Mucosa of rectum (tissue), 2 donors: ENCODE data around the gene CEBPZ.
"Not testable (repeated sequence)": the region's sequence is repeated elsewhere in the genome, so short reads cannot be mapped to it uniquely, and the experiment has no call there.

Source experiments
- H3K27ac ChIP-seq, 2 donors: one replicate each; pipeline ENCODE4 v1.7.0; 2013; ENCODE audit warnings: inconsistent platforms in 2 of 2, low read depth in 2 of 2, low read length in 2 of 2
- H3K27me3 ChIP-seq, 2 donors: one replicate each; pipeline ENCODE4 v1.7.0; 2013; ENCODE audit warnings: low read length in 2 of 2; ENCODE audit not compliant: control insufficient read depth in 2 of 2, insufficient read depth in 2 of 2
- H3K36me3 ChIP-seq, 2 donors: one replicate each; pipeline ENCODE4 v1.7.0; 2013; ENCODE audit warnings: low read length in 2 of 2; ENCODE audit not compliant: control insufficient read depth in 2 of 2, insufficient read depth in 2 of 2
- H3K4me1 ChIP-seq, 2 donors: one replicate each; pipeline ENCODE4 v1.7.0; 2013; ENCODE audit warnings: low read length in 2 of 2, mild to moderate bottlenecking in 1 of 2; ENCODE audit not compliant: control insufficient read depth in 2 of 2, insufficient read depth in 2 of 2
- H3K4me3 ChIP-seq, 2 donors: one replicate each; pipeline ENCODE4 v1.7.0; 2013; ENCODE audit warnings: low read length in 2 of 2
- H3K9ac ChIP-seq, 2 donors: one replicate each; pipeline ENCODE4 v1.7.0; 2013; ENCODE audit warnings: low read length in 2 of 2, low read depth in 1 of 2, mild to moderate bottlenecking in 1 of 2
- H3K9me3 ChIP-seq, 2 donors: one replicate each; pipeline ENCODE4 v1.7.0; 2013; ENCODE audit warnings: low read length in 2 of 2; ENCODE audit not compliant: control insufficient read depth in 2 of 2
- donor health status: healthy.
- donor health status: Normal muscosa, but diverticular disease.

CEBPZ gene

DNA sequence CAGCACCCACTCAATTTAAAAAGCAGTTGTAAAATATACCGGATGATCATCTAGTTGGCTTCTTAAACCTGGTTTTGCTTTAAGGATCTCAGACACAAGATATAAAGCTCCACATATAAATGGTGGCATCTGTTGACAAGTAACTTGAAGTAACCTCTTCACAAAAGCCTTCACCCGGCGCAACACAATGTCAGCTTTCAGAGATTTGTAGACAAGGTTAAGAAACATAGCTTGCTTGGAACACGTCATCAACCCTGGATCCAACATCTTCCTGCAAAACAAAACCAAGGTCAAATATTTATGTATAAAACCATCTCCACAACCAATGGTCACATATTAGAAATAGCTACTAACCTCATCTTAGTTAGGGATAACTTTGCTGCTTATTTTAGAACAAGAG lies 8.3 kb downstream of the CEBPZ start:
- Histone ChIP-seq H3K4me3 (no peak overlapping the region), H3K27ac (no peak overlapping the region), H3K9me3 (no peaks in the 10 kb centered on the region), H3K36me3 (peaks cover 50 to 55% of the 10 kb centered on the region in 2 donors), H3K4me1 (no peaks in the 10 kb centered on the region), H3K9ac (no peak overlapping the region), H3K27me3 (no peaks in the 10 kb centered on the region)

DNA sequence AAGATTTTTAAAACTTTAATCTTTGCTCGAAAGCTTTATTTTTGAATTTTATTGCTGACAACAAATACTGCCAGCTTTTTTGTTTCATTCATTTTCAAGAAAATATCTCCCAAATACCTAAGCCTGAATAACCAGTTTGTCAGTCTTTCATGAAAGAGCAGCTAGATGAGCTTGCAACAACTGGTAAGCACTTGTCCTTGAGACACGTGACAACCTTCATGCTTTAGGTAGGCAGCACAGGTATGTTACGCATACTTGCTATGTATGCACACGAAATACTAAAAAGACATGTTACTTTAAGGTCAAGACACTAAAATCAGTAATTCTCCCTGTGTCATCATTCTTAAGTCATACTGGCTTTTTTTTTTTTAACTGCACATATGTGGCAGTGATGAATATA lies 12.3 kb downstream of the CEBPZ start:
- H3K4me1 ChIP-seq = no peaks in the 10 kb centered on the region
- no peak overlapping the region for H3K4me3 ChIP-seq
- no peak overlapping the region for H3K27ac ChIP-seq
- H3K36me3 ChIP-seq = peaks cover 58 to 68% of the 10 kb centered on the region in 2 donors
- H3K9ac ChIP-seq = no peak overlapping the region
- no peaks in the 10 kb centered on the region for H3K27me3 ChIP-seq
- H3K9me3 ChIP-seq = no peaks in the 10 kb centered on the region

DNA sequence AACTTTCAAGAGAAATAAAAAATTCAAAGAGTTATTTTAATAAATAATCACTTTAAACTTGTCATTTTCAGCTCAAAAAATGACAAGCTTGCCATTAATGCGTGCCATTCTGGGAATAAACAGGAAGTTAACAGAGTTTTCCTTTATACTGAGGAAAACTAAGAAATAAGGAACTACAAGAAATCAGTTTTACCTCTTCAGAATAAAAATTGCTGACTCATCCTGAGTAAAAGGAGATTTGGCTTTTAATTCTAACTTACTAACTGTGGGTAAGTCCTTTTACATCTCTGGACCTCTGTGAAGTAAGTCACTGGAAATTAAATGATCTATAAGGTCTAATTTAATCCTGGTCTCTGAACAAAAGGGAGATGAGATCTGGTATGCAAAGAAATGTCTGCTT lies 16.1 kb downstream of the CEBPZ start:
- H3K4me1 ChIP-seq = no peaks in the 10 kb centered on the region
- no peak overlapping the region for H3K4me3 ChIP-seq
- no peak overlapping the region for H3K27ac ChIP-seq
- no peaks in the 10 kb centered on the region for H3K27me3 ChIP-seq
- H3K9ac ChIP-seq = no peak overlapping the region
- no peaks in the 10 kb centered on the region for H3K9me3 ChIP-seq
- H3K36me3 ChIP-seq = peaks cover 53 to 78% of the 10 kb centered on the region in 2 donors

DNA sequence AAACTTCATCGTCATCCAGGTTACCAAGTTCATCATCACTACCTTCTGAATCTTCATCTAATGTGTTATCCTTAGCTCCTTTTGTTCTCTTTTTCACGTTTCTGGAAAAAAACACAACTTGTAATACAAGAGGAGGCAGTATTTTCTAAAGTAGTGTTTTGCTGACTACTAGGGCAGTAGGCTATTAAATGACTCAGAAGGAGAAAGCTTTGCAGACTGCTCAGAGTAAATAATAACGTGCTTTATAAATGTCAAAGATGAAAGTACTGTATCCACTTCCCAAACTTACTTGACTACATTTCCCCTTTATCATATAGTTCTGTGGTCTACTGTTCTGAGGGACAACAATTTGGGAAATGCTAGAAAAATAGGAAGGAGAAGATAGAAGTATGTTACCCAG lies 19.5 kb downstream of the CEBPZ start:
- Histone ChIP-seq H3K4me1 (no peaks in the 10 kb centered on the region), H3K9ac (no peak overlapping the region), H3K27me3 (no peaks in the 10 kb centered on the region), H3K9me3 (no peaks in the 10 kb centered on the region), H3K4me3 (no peak overlapping the region), H3K27ac (no peak overlapping the region), H3K36me3 (peaks cover 60 to 89% of the 10 kb centered on the region in 2 donors)

DNA sequence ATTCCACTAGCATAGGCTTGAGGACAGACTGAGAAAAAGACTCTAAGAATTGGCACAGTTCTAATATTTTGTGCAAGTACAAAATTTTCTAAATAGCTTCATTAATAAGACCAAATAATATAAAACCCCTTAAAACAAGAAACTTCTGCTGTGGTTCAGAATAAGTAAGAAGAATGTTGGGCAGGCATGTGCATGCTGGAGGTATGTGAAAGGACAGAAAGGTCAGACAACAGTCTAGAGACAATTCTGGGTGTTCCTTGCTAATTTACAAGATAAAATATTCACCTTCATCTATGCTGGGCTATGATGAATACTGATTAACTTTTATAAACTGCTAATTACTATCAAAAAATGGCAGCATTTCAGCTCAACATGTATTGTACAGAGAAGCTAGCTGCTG lies 20.2 kb downstream of the CEBPZ start:
- H3K27me3 ChIP-seq = no peaks in the 10 kb centered on the region
- H3K4me1 ChIP-seq = no peaks in the 10 kb centered on the region
- no peak overlapping the region for H3K4me3 ChIP-seq
- H3K9ac ChIP-seq = no peak overlapping the region
- no peak overlapping the region for H3K27ac ChIP-seq
- H3K9me3 ChIP-seq = no peaks in the 10 kb centered on the region
- peaks cover 60 to 88% of the 10 kb centered on the region in 2 donors for H3K36me3 ChIP-seq

DNA sequence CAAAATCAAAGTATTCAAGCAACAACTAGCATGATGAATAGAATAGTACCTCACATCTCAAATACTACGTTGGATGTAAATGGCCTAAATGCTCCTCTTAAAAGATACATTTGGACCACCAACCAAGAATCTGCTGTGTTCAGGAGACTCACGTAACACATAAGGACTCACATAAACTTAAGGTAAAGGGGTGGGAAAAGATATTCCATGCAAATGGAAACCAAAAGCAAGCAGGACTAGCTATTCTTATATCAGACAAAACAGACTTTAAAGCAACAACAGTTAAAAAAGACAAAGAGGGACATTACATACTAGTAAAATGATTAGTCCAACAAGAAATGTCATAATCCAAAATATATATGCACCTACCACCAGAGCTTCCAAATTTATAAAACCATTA lies 24.6 kb downstream of the CEBPZ start:
- H3K9ac ChIP-seq, H3K27ac ChIP-seq, H3K4me3 ChIP-seq, H3K4me1 ChIP-seq, H3K9me3 ChIP-seq, H3K27me3 ChIP-seq: not testable (repeated sequence)
- peaks cover 58 to 77% of the 10 kb centered on the region in 2 donors for H3K36me3 ChIP-seq

DNA sequence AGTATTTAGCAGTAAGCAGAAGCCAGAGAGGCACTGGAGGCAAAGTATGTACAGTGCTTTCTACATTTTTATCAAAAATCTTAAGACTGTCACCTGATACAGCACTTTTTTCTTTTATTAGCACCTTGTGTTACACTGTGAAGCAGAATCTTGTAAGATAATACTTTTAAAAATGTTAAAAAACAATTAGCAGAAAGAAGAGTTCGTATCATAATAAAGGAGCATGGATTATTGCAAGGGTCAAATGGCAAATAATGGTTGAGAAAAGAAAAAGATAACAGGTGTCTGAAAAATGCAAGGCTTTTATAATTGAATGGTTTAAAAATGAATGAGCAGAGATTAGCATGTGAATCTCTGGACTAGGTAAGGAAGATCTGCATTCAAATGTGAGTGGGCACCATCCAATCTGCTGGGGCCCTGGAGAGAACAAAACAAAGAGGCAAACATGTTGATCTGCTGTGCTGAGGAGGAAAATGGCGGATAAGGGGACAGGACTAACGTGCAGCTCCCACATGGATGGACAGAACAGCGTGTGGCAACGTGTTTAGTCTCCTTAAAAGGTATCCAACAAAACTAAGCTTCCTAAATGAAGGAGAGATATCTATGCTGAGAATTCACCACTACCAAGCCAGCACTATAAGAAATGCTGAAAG lies 25.6 kb downstream of the CEBPZ start:
- Histone ChIP-seq H3K4me3 (no peak overlapping the region), H3K9ac (no peak overlapping the region), H3K4me1 (no peaks in the 10 kb centered on the region), H3K27ac (no peak overlapping the region), H3K36me3 (peaks cover 55 to 76% of the 10 kb centered on the region in 2 donors), H3K27me3 (no peaks in the 10 kb centered on the region), H3K9me3 (no peaks in the 10 kb centered on the region)

DNA sequence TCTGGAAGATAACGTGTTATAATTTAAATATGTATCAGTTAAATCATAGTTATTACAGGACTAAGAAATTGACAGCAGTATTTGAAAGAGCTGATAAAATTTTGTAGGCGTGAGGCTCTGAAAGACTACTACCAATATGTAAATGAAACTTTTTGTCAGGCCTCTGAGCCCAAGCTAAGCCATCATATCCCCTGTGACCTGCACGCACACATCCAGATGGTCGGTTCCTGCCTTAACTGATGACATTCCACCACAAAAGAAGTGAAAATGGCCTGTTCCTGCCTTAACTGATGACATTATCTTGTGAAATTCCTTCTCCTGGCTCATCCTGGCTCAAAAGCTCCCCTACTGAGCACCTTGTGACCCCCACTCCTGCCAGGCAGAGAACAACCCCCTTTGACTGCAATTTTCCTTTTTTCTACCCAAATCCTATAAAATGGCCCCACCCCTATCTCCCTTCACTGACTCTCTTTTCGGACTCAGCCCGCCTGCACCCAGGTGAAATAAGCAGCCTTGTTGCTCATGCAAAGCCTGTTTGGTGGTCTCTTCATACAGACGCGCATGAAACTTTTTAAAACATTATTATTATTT lies 26.2 kb downstream of the CEBPZ start:
- H3K4me1 ChIP-seq, H3K9me3 ChIP-seq, H3K4me3 ChIP-seq, H3K27ac ChIP-seq, H3K27me3 ChIP-seq, H3K9ac ChIP-seq: not testable (repeated sequence)
- peaks cover 48 to 73% of the 10 kb centered on the region in 2 donors for H3K36me3 ChIP-seq

DNA sequence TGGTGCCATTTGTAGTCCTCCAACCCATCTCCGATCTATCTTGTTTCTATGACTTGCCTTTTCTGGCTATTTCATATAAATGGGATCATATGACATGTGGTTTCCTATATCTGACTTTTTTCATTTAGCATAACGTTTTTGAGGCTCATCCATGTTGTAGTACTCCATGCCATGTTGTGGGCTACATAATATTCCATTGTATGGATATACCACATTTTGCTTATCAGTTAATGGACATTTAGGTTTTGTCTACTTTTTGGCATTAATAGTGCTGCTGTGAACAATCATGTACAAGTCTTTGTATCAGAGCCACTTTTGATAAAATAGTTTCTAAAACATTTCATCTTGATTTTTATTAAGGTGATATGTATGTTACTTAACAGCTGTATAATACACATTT lies 27.7 kb downstream of the CEBPZ start:
- Histone ChIP-seq H3K36me3 (peaks cover 35 to 59% of the 10 kb centered on the region in 2 donors), H3K9ac (no peak overlapping the region), H3K4me3 (no peak overlapping the region), H3K27ac (no peak overlapping the region), H3K9me3 (no peaks in the 10 kb centered on the region), H3K27me3 (no peaks in the 10 kb centered on the region), H3K4me1 (no peaks in the 10 kb centered on the region)

DNA sequence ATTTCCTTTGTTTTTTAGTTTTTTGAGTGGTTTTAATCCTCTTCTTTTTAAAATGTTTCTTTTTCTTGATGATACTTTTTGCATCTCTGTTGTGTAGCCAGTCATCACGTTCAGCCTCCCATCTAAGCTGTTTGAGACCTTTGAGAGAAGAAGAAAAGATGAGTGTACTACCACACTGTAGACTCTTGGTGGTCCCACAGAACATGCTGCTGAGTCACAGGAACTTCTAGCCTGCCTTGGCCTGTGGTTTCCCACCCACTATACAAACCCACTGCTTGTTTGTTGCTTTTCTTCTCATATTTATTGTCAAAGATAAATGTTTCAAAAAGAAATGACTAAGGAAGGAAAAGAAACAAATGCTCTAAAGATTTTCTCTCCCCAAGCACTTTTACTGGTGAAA lies 29.6 kb downstream of the CEBPZ start:
- Histone ChIP-seq H3K27ac (no peak overlapping the region), H3K4me1 (peaks cover 5 to 10% of the 10 kb centered on the region in 2 donors), H3K27me3 (no peaks in the 10 kb centered on the region), H3K9ac (no peak overlapping the region), H3K4me3 (no peak overlapping the region), H3K36me3 (peaks cover 30 to 43% of the 10 kb centered on the region in 2 donors), H3K9me3 (no peaks in the 10 kb centered on the region)
